Testis (tissue), 3 donors: Measurements from ENCODE around the gene EHBP1. TPM values are rescaled to one million over a fixed set of nuclear protein-coding genes. Genes with fewer than 3 reads are reported as not detected.

Source experiments
- DNase-seq: peaks from one replicate; pipeline ENCODE4 v3.0.0-alpha.2; 2019
- H3K27ac ChIP-seq, 2 donors: fragments of 200-600 bp; sonication (generic); one replicate each; pipeline ENCODE4 v1.5.1; 2019
- H3K27me3 ChIP-seq: fragments of 200-600 bp; sonication (generic); one replicate; pipeline ENCODE4 v1.5.1; 2019
- H3K36me3 ChIP-seq: fragments of 200-600 bp; sonication (generic); one replicate; pipeline ENCODE4 v1.5.1; 2017; ENCODE audit warnings: low read depth; ENCODE audit errors: missing control alignments
- H3K4me1 ChIP-seq: fragments of 200-600 bp; sonication (generic); one replicate; pipeline ENCODE4 v1.5.1; 2019
- H3K4me3 ChIP-seq, 2 donors: fragments of 200-600 bp; sonication (generic); one replicate each; pipeline ENCODE4 v1.5.1; 2017 to 2019
- H3K9me3 ChIP-seq: fragments of 200-600 bp; sonication (generic); one replicate; pipeline ENCODE4 v1.5.1; 2017
- CTCF ChIP-seq, 3 experiments: fragments of 450-650 bp in 2 of 3; fragments of 200-600 bp in 1 of 3; sonication (generic) in 1 of 3; IDR thresholded peaks; one replicate each; pipeline ENCODE4 v1.5.1; 2016 to 2019; ENCODE audit warnings: antibody characterized with exemption in 3 of 3, mild to moderate bottlenecking in 2 of 3, moderate library complexity in 1 of 3
- POLR2A ChIP-seq: fragments of 450-650 bp; IDR thresholded peaks from one replicate; pipeline ENCODE4 v1.6.1; 2017; ENCODE audit warnings: antibody characterized with exemption, mild to moderate bottlenecking, moderate library complexity
- WGBS, 2 donors: methylation state at CpG; one replicate each; pipeline ENCODE4 v1.1.5; 2018; 5-methylcytosine and 5-hydroxymethylcytosine counted together
- intact Hi-C: fragments of 100-400 bp; cut with DNase I; formaldehyde crosslinking; loops from one replicate; pipeline ENCODE4 v1.15.1; 2023; ENCODE audit warnings: low total_unique reads
- polyA plus RNA-seq: library from polyadenylated mRNA; stranded (reverse); fragments of 350-450 nt; fragmentation: Illumina TruSeq; extraction: RNeasy Lipid Tissue Mini Kit (QIAGEN cat#74804); gene quantifications from one replicate; pipeline ENCODE4 v1.2.3, GENCODE V29; 2014; ENCODE audit warnings: low read depth, low replicate concordance; ENCODE audit not compliant: insufficient read depth
- total RNA-seq, 2 donors: library from RNA; depleted of rRNA; stranded (reverse); fragments of >200 nt; gene quantifications; one replicate each; pipeline ENCODE4 v1.2.3, GENCODE V29; 2016

Gene EHBP1
- total and polyA plus RNA-seq, 3 donors from 2014 or later: 69.3 to 99.5 (median 86.8) TPM

DNA sequence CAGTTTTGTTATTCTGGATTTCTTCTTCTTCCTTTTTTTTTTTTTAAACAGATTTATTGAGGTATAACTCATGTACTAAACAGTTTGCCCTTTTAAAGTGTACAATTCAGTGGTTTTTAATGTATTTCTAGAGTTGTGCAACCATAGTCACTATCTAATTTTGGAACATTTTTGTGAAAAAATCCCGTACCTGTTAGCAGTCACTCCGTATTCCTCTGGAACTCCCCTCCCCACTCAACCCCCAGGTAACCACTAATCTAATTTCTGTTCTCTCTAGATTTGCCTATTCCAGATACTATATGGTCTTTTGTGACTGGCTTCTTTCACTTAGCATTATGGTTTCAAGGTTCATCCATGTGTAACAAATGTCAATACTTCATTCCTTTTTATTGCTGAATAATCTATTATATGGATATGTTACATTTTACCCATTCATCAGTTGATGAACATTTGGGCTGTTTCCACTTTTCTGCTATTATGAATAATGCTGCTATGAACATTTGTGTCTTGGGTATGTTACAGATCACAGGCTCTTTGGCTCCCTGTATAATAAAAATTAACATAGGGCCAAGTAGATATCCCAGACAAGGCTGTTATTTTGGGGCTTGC is 21.9 kb downstream of the EHBP1 start:
- Histone ChIP-seq H3K36me3 (no peaks in the 10 kb centered on the region), H3K27me3 (no peaks in the 10 kb centered on the region), H3K9me3 (no peaks in the 10 kb centered on the region), H3K4me3 (no peak overlapping the region), H3K27ac (no peak overlapping the region), H3K4me1 (peaks cover 4% of the 10 kb centered on the region)
- intact Hi-C loops: no loop called here
- DNase-seq: no peak
- WGBS, 2 donors: 88 to 100% methylated on average over 2 of the region's 2 CpGs
- TF ChIP-seq CTCF (IDR thresholded peaks at IDR 0.05) (no peak), POLR2A (no peak)

- H3K27ac ChIP-seq: no peak overlapping the region
- intact Hi-C loops: no loop called here
Measured at GRCh38 chr2:62727876-62728566, 22.5 kb downstream of the EHBP1 start.

GRCh38 chr2:62731275-62731674 is 25.8 kb downstream of the EHBP1 start:
- no peak for DNase-seq
- Histone ChIP-seq H3K36me3 (no peaks in the 10 kb centered on the region), H3K4me3 (no peak overlapping the region), H3K27me3 (no peaks in the 10 kb centered on the region), H3K9me3 (no peaks in the 10 kb centered on the region), H3K27ac (no peak overlapping the region), H3K4me1 (no peaks in the 10 kb centered on the region)
- intact Hi-C loops: no loop called here
- TF ChIP-seq POLR2A (no peak), CTCF (IDR thresholded peaks at IDR 0.05) (no peak)
- 96 to 97% methylated on average over 3 of the region's 3 CpGs for WGBS, 2 donors

More at GRCh38 chr2:62727876-62728566, 22.5 kb downstream of the EHBP1 start:
- Histone ChIP-seq H3K27me3 (no peaks in the 10 kb centered on the region), H3K9me3 (no peaks in the 10 kb centered on the region), H3K4me1 (peaks cover 4% of the 10 kb centered on the region), H3K4me3 (no peak overlapping the region), H3K36me3 (no peaks in the 10 kb centered on the region)
- DNase-seq: no peak
- no peak for TF ChIP-seq CTCF (IDR thresholded peaks at IDR 0.05)
- no peak for TF ChIP-seq POLR2A
- WGBS, 2 donors: 80 to 81% methylated on average over 5 of the region's 5 CpGs

DNA sequence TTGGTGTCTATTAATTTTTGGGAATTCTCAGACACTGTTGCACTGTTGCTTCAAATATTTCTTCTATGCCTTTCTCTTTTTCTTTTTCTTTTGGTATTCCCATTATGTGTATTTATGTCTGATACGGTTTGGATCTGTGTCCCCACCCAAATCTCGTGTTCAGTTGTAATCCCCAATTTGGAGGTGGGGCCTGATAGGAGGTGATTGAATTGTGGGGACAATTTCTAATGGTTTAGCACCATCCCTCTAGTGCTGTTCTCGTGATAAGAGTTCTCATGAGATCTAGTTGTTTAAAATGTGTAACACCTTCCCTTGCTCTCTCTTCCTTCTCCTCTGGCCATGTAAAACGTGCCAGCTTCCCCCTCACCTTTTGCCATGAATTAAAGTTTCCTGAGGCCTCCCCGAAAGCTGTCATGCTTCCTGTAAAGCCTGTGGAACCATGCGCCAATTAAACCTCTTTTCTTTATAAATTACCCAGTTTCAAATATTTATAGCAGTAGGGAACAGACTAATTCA is 26.8 kb downstream of the EHBP1 start:
- H3K4me3 ChIP-seq: no peak overlapping the region
- DNase-seq: no peak
- intact Hi-C loops: no loop called here
- H3K9me3 ChIP-seq: no peaks in the 10 kb centered on the region
- WGBS, 2 donors: 92 to 93% methylated on average over 6 of the region's 6 CpGs
- H3K4me1 ChIP-seq: no peaks in the 10 kb centered on the region
- TF ChIP-seq POLR2A (no peak), CTCF (IDR thresholded peaks at IDR 0.05) (no peak)
- no peaks in the 10 kb centered on the region for H3K27me3 ChIP-seq
- no peaks in the 10 kb centered on the region for H3K36me3 ChIP-seq
- H3K27ac ChIP-seq: no peak overlapping the region
